Measurements from ENCODE around the gene AIFM1.

DNA sequence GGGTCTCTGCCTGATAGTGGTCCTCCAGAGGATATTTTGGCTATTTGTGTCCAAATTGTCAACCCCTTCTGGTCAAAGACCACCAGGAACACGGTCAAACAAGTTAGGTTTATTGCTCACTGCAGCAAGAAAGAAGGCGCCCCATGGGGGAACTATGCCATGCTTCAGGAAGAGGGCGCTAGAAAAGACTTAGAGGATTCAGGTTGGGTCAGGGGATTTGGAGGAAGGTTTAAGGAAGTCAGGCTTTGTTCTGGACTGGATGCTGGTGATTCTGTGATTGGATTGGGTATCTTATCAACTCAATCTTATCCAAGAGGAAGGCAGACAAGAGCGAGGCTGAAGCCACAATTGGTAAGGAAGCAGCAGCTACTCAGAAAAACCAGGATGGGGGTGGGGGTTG, 41.1 kb downstream of the AIFM1 start:
- no peak for TF ChIP-seq POLR2A (IDR thresholded peaks at IDR 0.05; ENCODE audit: low read length)
- TF ChIP-seq GATA1 (IDR thresholded peaks at IDR 0.05; ENCODE audit: low read depth, low read length) = no peak

Measured in erythroblast (primary cell).